NCI-H128 (cell line): ENCODE results near the gene VPS18.

ENCODE experiments used
- DNase-seq: peaks from one replicate; lab custom pipeline; 2025; ENCODE audit not compliant: unreplicated experiment; lab: John Stamatoyannopoulos, UW

Gene VPS18

GRCh38 chr15:40918799-40919392, 24.6 kb downstream of the VPS18 start:
- no peak for DNase-seq

- DNase-seq: no peak
Measured at GRCh38 chr15:40921949-40922607, 27.8 kb downstream of the VPS18 start.

- no peak for DNase-seq
Measured at GRCh38 chr15:40922608-40923005, 28.4 kb downstream of the VPS18 start.

- no peak for DNase-seq
Measured at GRCh38 chr15:40923551-40923950, 29.3 kb downstream of the VPS18 start.

GRCh38 chr15:40925495-40925862, 31.2 kb downstream of the VPS18 start:
- DNase-seq: no peak

GRCh38 chr15:40925863-40926658, 31.8 kb downstream of the VPS18 start:
- no peak for DNase-seq

- no peak for DNase-seq
Measured at GRCh38 chr15:40926659-40927494, 32.6 kb downstream of the VPS18 start.

GRCh38 chr15:40927495-40927872, 33.2 kb downstream of the VPS18 start:
- DNase-seq: no peak

GRCh38 chr15:40927873-40928806, 33.9 kb downstream of the VPS18 start:
- DNase-seq: peak; percentile 45

- peak; percentile 65 for DNase-seq
Measured at GRCh38 chr15:40928821-40929659, 34.8 kb downstream of the VPS18 start, which contains the start of gene DLL4. TSS of gene DLL4 (plus strand) at chr15:40929340. CDS start at chr15:40929669, 329 bp downstream.

- DNase-seq: no peak
Measured at GRCh38 chr15:40929660-40930429, 35.6 kb downstream of the VPS18 start.

GRCh38 chr15:40930430-40931299, 36.4 kb downstream of the VPS18 start:
- DNase-seq: no peak

GRCh38 chr15:40931300-40932142, 37.3 kb downstream of the VPS18 start:
- no peak for DNase-seq

- DNase-seq: peak; percentile 32
Measured at GRCh38 chr15:40932156-40932555, 37.9 kb downstream of the VPS18 start.

GRCh38 chr15:40932649-40933516, 38.6 kb downstream of the VPS18 start:
- no peak for DNase-seq

GRCh38 chr15:40933517-40933902, 39.3 kb downstream of the VPS18 start:
- no peak for DNase-seq
